OCI-LY3 (cell line): ENCODE results near the gene SLC8A2.

Experiments used
- H2AFZ ChIP-seq: fragments of 200-600, 300-600 bp; shearing (Covaris generic); 2 replicates; pipeline ENCODE4 v1.6.0; 2014; ENCODE audit warnings: antibody characterized with exemption, low read depth, low read length
- H3K27ac ChIP-seq: fragments of 200-600, 300-600 bp; sonication (generic); 2 replicates; pipeline ENCODE4 v1.5.1; 2014; ENCODE audit warnings: mild to moderate bottlenecking, low read length, moderate library complexity, mixed read lengths
- H3K27me3 ChIP-seq: fragments of 200-600, 300-600 bp; sonication (generic); 2 replicates; pipeline ENCODE4 v1.6.1; 2014; ENCODE audit warnings: low read depth, low read length, mixed read lengths
- H3K36me3 ChIP-seq: fragments of 200-600, 300-600 bp; sonication (generic); replicated peaks from 2 replicates; pipeline ENCODE3; 2014; ENCODE audit warnings: low read depth, low read length, mixed read lengths
- H3K4me1 ChIP-seq: fragments of 300-600, 200-600 bp; sonication (generic); 2 replicates; pipeline ENCODE4 v1.6.1; 2014; ENCODE audit warnings: low read length, mixed read lengths
- H3K4me2 ChIP-seq: fragments of 200-600, 300-600 bp; sonication (generic); 2 replicates; pipeline ENCODE4 v1.6.1; 2014; ENCODE audit warnings: low read length, mixed read lengths
- H3K4me3 ChIP-seq: fragments of 300-600, 200-600 bp; sonication (generic); 2 replicates; pipeline ENCODE4 v1.5.1; 2014; ENCODE audit warnings: antibody characterized with exemption, mild to moderate bottlenecking, low read length, moderate library complexity
- H3K79me2 ChIP-seq: fragments of 300-600, 200-600 bp; shearing (Covaris generic); 2 replicates; pipeline ENCODE4 v1.6.1; 2014; ENCODE audit warnings: mild to moderate bottlenecking, low read length, mixed read lengths
- H3K9ac ChIP-seq: fragments of 300-600, 200-600 bp; shearing (Covaris generic); 2 replicates; pipeline ENCODE4 v1.6.0; 2014; ENCODE audit warnings: mild to moderate bottlenecking, low read length, moderate library complexity
- H3K9me3 ChIP-seq: fragments of 200-600, 300-600 bp; shearing (Covaris generic); 2 replicates; pipeline ENCODE4 v1.6.1; 2014; ENCODE audit warnings: low read length, mixed read lengths; ENCODE audit not compliant: insufficient read depth
- H4K20me1 ChIP-seq: fragments of 200-600, 300-600 bp; sonication (generic); 2 replicates; pipeline ENCODE4 v1.6.1; 2016; ENCODE audit warnings: low read length, mixed read lengths; ENCODE audit not compliant: insufficient read depth
- EZH2phosphoT487 ChIP-seq: fragments of 200-600 bp; shearing (Covaris generic); IDR thresholded peaks from 2 replicates; pipeline ENCODE4 v1.6.1; 2018; ENCODE audit warnings: antibody characterized with exemption, mixed run types, low read depth
- TF ChIP-seq, protein P1 (sequence below): fragments of 200-600, 300-600 bp; sonication (generic); IDR thresholded peaks from 2 replicates; pipeline ENCODE4 v1.5.1; 2014; ENCODE audit warnings: antibody characterized with exemption, low read length, low read depth

SLC8A2 gene

DNA sequence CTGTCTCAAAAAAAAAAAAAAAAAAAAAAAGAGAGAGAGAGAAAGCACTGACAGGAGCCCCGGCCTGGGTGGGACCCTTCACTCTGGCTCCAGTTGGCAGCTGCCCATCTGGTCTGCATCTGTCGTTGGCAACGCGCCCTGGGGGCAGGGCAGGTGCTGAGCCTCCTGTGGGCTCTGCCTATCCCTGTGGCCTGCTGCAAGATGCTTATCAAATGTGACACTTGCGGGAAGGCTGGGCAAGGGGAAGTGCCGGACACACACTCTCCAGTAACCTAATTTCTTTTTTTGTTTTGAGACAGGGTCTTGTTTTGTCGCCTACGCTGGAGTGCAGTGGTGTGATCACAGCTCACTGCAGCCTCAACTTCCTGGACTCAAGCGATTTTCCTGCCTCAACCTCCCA is 23.0 kb upstream of the SLC8A2 start:
- Histone ChIP-seq H3K79me2 (no peaks in the 10 kb centered on the region), H3K27me3 (no peaks in the 10 kb centered on the region), H3K36me3 (peaks cover 5% of the 10 kb centered on the region), H3K9me3 (no peaks in the 10 kb centered on the region), H3K27ac (no peak overlapping the region), H3K4me3 (no peak overlapping the region), H2AFZ (no peak overlapping the region), H4K20me1 (peaks cover 4% of the 10 kb centered on the region; the same call in 1 of the 2 replicates), H3K4me1 (no peaks in the 10 kb centered on the region), H3K4me2 (no peak overlapping the region), H3K9ac (no peak overlapping the region)
- TF ChIP-seq EZH2phosphoT487, result no peak
- TF ChIP-seq, protein P1, sequence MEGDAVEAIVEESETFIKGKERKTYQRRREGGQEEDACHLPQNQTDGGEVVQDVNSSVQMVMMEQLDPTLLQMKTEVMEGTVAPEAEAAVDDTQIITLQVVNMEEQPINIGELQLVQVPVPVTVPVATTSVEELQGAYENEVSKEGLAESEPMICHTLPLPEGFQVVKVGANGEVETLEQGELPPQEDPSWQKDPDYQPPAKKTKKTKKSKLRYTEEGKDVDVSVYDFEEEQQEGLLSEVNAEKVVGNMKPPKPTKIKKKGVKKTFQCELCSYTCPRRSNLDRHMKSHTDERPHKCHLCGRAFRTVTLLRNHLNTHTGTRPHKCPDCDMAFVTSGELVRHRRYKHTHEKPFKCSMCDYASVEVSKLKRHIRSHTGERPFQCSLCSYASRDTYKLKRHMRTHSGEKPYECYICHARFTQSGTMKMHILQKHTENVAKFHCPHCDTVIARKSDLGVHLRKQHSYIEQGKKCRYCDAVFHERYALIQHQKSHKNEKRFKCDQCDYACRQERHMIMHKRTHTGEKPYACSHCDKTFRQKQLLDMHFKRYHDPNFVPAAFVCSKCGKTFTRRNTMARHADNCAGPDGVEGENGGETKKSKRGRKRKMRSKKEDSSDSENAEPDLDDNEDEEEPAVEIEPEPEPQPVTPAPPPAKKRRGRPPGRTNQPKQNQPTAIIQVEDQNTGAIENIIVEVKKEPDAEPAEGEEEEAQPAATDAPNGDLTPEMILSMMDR, result no peak

DNA sequence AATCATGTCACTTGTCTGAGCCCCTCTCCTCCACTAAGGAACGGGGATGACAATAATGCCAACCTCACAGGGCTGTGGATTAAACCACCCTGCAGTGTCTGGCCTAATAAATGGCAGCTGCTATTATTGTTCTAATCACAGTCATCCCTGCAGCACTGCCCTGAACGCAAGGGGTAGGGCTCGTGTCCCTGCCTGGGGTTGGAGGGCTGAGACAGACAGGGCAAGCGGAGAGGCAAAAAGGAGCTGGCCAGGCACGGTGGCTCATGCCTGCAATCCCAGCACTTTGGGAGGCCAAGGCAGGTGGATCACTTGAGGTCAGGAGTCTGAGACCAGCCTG is 22.5 kb upstream of the SLC8A2 start:
- Histone ChIP-seq H3K27ac (no peak overlapping the region), H3K4me3 (no peak overlapping the region), H3K36me3 (peaks cover 2% of the 10 kb centered on the region), H3K9me3 (no peaks in the 10 kb centered on the region), H3K9ac (no peak overlapping the region), H2AFZ (no peak overlapping the region), H3K79me2 (no peaks in the 10 kb centered on the region), H3K4me2 (no peak overlapping the region), H3K4me1 (no peaks in the 10 kb centered on the region), H4K20me1 (peaks cover 4% of the 10 kb centered on the region; the same call in 1 of the 2 replicates), H3K27me3 (no peaks in the 10 kb centered on the region)
- TF ChIP-seq, protein P1, result no peak

DNA sequence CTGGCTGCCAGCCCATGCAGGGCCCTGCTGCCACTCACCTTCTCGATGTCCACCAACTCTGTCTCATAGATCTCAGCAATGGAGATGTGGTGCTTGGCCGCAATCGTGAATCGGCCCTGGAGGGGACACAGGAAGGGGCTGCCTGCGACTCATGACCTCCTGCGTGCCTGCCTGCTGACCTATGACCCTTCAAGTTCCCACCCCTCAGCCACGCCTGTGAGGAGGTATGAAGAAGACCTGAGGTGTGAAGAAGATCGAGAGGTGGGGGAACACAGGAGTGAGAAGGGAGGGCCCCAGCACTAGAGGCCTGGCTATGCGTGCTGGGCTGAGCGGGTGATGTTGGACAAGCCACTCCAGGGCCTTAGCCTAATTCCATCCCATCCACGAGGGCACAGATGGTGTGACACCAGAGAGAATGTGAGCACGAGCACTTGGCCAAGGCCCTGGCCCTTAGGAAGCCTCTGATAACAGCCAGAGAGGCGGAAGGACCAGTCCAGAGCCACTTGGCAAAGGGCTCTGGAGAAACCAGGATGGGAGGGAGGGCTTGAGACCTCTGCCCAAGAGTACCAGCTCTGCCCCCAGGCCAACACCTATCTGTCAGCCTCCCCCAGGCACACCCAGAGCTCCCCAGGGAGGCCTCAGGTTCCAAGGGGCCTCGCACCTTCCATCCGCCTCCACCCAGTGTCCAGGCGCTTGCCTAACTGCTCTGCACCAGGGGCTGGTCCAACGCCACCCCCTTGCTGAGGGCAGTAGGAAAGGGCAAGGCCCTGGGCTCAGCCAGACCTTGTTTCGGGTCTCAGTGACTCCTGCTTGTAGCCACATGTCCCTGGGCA is 21.9 kb upstream of the SLC8A2 start:
- H3K9me3 ChIP-seq, result no peaks in the 10 kb centered on the region
- H3K4me2 ChIP-seq, result no peak overlapping the region
- H4K20me1 ChIP-seq, result peaks cover 4% of the 10 kb centered on the region; the same call in 1 of the 2 replicates
- H2AFZ ChIP-seq, result no peak overlapping the region
- no peaks in the 10 kb centered on the region for H3K27me3 ChIP-seq
- no peaks in the 10 kb centered on the region for H3K79me2 ChIP-seq
- H3K27ac ChIP-seq, result no peak overlapping the region
- H3K9ac ChIP-seq, result no peak overlapping the region
- no peaks in the 10 kb centered on the region for H3K4me1 ChIP-seq
- no peak for TF ChIP-seq EZH2phosphoT487
- TF ChIP-seq, protein P1, result no peak
- peaks cover 2% of the 10 kb centered on the region for H3K36me3 ChIP-seq
- H3K4me3 ChIP-seq, result no peak overlapping the region

GRCh38 chr19:47492571-47493377 is 21.1 kb upstream of the SLC8A2 start:
- H3K27ac ChIP-seq, result no peak overlapping the region
- H3K4me2 ChIP-seq, result no peak overlapping the region
- 0 out of 2 replicates have a peak, but pooled peaks cover under 1% of the 10 kb centered on the region for H3K4me1 ChIP-seq
- TF ChIP-seq, protein P1, result no peak
- no peak for TF ChIP-seq EZH2phosphoT487
- no peaks in the 10 kb centered on the region for H3K27me3 ChIP-seq
- no peaks in the 10 kb centered on the region for H3K79me2 ChIP-seq
- no peak overlapping the region for H3K4me3 ChIP-seq
- H4K20me1 ChIP-seq, result peaks cover 4% of the 10 kb centered on the region; the same call in 1 of the 2 replicates
- no peak overlapping the region for H2AFZ ChIP-seq
- no peaks in the 10 kb centered on the region for H3K9me3 ChIP-seq
- H3K9ac ChIP-seq, result no peak overlapping the region
- H3K36me3 ChIP-seq, result peaks cover 2% of the 10 kb centered on the region
